ENCODE data around the gene KCNQ2. TPM values are rescaled to one million over a fixed set of nuclear protein-coding genes. Genes with fewer than 3 reads are reported as not detected.

Gene KCNQ2
- total RNA-seq, 1 donor from 2014 or later: 39.5 TPM

DNA sequence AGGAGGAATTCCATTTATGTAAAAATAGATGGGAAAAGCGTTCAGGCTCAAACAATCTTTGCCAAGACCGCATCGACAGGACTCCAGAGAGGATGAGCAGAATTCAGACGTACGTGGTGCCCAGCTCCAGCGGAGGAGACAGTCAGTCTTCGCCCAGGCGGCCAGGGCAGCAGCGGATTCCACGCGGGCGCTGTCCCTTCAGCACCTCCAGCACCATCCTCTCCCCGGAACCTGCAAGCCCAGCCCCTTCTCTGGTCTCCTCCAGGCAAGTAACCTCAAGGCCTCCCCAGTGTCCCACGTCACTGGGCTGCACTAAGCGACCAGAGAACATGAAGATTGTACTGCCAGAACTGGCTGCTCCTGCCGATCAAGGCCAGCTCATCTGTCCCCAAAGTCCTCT is 2.8 kb upstream of the KCNQ2 start:
- H3K9me3 Mint-ChIP-seq: no peaks in the 10 kb centered on the region
- peaks cover 29% of the 10 kb centered on the region for H3K27me3 Mint-ChIP-seq (ENCODE audit: insufficient read depth, low read depth)
- H3K4me1 Mint-ChIP-seq: peaks cover 19% of the 10 kb centered on the region
- peak; percentile 85 for DNase-seq (ENCODE audit: low spot score)
- H3K9me3 ChIP-seq (ENCODE audit: low read depth): no peaks in the 10 kb centered on the region
- H3K27ac Mint-ChIP-seq: peak overlapping the region; percentile 53
- no peak overlapping the region for H3K4me2 ChIP-seq
- no peak for TF ChIP-seq EZH2phosphoT487 (IDR thresholded peaks at IDR 0.05)
- no peak for TF ChIP-seq EZH2 (IDR thresholded peaks at IDR 0.05)
- TF ChIP-seq, protein P1, sequence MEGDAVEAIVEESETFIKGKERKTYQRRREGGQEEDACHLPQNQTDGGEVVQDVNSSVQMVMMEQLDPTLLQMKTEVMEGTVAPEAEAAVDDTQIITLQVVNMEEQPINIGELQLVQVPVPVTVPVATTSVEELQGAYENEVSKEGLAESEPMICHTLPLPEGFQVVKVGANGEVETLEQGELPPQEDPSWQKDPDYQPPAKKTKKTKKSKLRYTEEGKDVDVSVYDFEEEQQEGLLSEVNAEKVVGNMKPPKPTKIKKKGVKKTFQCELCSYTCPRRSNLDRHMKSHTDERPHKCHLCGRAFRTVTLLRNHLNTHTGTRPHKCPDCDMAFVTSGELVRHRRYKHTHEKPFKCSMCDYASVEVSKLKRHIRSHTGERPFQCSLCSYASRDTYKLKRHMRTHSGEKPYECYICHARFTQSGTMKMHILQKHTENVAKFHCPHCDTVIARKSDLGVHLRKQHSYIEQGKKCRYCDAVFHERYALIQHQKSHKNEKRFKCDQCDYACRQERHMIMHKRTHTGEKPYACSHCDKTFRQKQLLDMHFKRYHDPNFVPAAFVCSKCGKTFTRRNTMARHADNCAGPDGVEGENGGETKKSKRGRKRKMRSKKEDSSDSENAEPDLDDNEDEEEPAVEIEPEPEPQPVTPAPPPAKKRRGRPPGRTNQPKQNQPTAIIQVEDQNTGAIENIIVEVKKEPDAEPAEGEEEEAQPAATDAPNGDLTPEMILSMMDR (IDR thresholded peaks at IDR 0.05): no peak
- H3K4me3 Mint-ChIP-seq: no peak overlapping the region
- H4K20me1 ChIP-seq (ENCODE audit: low read depth): peaks cover 37% of the 10 kb centered on the region
- H3K4me3 ChIP-seq: no peak overlapping the region
- H3K36me3 Mint-ChIP-seq: no peaks in the 10 kb centered on the region
- H3K27me3 ChIP-seq: peaks cover 39% of the 10 kb centered on the region
- peaks cover 10% of the 10 kb centered on the region for H3K4me1 ChIP-seq
- H3K79me2 ChIP-seq (ENCODE audit: low read depth): peaks cover 20% of the 10 kb centered on the region
- H3F3A ChIP-seq (ENCODE audit: low read depth): peaks cover 13% of the 10 kb centered on the region
- H3K9ac ChIP-seq: no peak overlapping the region
- H3K36me3 ChIP-seq: no peaks in the 10 kb centered on the region
- no peak overlapping the region for H3K27ac ChIP-seq
- no peak overlapping the region for H2AFZ ChIP-seq (replicated peaks)

DNA sequence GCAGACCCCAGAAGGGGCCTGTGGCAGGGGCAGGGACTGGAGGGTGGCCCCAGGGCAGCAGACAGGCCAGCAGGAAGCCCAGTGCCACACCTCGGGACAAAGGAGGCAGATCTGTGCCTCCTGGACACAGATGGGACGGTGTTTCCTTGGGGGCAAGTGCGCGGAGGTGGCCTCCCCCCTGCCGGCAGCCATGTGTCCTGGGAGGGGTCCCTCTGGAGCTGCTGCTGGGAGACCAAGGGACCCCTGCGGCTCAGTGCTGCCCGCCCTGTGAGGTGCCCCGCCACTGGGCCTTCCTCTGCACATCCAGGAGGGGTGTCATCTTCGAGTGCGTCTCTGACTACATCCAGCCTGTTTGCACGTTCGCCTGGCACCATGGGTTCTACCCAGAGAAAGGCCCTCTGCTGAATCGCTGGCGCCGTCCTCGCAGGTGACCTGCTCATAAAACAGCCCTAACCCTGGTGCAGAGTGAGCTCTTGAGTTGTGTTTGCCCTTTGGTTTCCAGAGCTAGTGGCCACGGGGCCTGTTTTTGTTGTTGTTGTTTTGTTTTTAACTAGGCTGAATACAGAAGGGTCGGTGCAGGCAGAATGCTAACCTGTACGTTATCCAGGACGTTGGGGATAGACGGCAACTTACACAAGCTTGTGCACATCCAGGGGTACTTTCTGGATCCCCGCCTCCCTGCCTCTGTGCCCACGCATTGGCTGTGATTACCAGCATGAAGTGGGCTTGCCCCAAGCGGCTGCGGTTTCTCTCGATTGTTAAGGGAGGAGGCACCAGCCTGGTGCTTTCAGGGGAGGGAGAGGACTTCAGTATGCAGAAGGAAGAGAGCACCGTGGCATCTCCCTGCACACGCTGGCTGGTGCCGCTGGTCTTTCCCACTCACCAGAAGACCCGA is 1.3 kb upstream of the KCNQ2 start:
- H3K9me3 Mint-ChIP-seq: no peaks in the 10 kb centered on the region
- H3K4me3 ChIP-seq: no peak overlapping the region
- peaks cover 24% of the 10 kb centered on the region for H3K27me3 Mint-ChIP-seq (ENCODE audit: insufficient read depth, low read depth)
- H3K4me1 Mint-ChIP-seq: peaks cover 22% of the 10 kb centered on the region
- no peak overlapping the region for H2AFZ ChIP-seq (replicated peaks)
- DNase-seq (ENCODE audit: low spot score): no peak
- H3K27ac ChIP-seq: no peak overlapping the region
- no peak for TF ChIP-seq EZH2 (IDR thresholded peaks at IDR 0.05)
- TF ChIP-seq, protein P1 (IDR thresholded peaks at IDR 0.05): no peak
- no peak for TF ChIP-seq EZH2phosphoT487 (IDR thresholded peaks at IDR 0.05)
- H3K27ac Mint-ChIP-seq: no peak overlapping the region
- peaks cover 39% of the 10 kb centered on the region for H3K27me3 ChIP-seq
- H3K36me3 Mint-ChIP-seq: no peaks in the 10 kb centered on the region
- no peak overlapping the region for H3K9ac ChIP-seq
- H3K4me2 ChIP-seq: no peak overlapping the region
- H3K9me3 ChIP-seq (ENCODE audit: low read depth): no peaks in the 10 kb centered on the region
- H3F3A ChIP-seq (ENCODE audit: low read depth): peaks cover 13% of the 10 kb centered on the region
- no peaks in the 10 kb centered on the region for H3K36me3 ChIP-seq
- peak overlapping the region; percentile 63 for H3K4me3 Mint-ChIP-seq
- H3K4me1 ChIP-seq: peaks cover 10% of the 10 kb centered on the region
- H4K20me1 ChIP-seq (ENCODE audit: low read depth): peaks cover 51% of the 10 kb centered on the region
- peaks cover 34% of the 10 kb centered on the region for H3K79me2 ChIP-seq (ENCODE audit: low read depth)

DNA sequence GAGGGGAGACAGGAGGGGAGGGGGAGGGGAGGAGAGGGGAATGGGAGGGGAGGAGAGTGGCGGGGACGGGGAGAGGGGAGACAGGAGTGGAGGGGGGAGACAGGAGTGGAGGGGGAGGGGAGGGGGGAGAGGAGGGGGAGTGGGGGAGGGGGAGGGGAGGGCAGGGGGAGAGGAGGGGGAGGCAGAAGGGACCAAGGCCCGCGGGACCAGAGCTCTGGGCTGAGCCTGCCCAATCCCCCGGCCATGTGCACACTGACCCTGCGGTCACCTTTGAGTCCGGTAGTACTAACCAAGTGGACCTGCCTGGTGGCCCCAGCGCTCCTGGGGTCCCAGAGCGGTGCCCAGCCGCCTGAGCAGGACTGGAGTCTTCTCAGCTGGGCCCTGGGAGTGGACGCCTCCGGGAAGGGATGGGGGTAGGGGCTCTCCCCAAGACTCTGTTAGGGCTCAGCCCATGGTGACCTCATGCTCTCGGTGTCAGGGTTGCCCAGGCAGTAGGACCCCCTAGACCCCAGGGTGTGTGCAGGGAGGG is 471 bp upstream of the KCNQ2 start:
- H3K79me2 ChIP-seq (ENCODE audit: low read depth): peaks cover 43% of the 10 kb centered on the region
- no peak overlapping the region for H3K9ac ChIP-seq
- no peaks in the 10 kb centered on the region for H3K36me3 Mint-ChIP-seq
- no peaks in the 10 kb centered on the region for H3K9me3 ChIP-seq (ENCODE audit: low read depth)
- no peaks in the 10 kb centered on the region for H3K9me3 Mint-ChIP-seq
- peaks cover 39% of the 10 kb centered on the region for H3K27me3 ChIP-seq
- H4K20me1 ChIP-seq (ENCODE audit: low read depth): peaks cover 60% of the 10 kb centered on the region
- no peak for DNase-seq (ENCODE audit: low spot score)
- H3K4me2 ChIP-seq: no peak overlapping the region
- H3F3A ChIP-seq (ENCODE audit: low read depth): peaks cover 13% of the 10 kb centered on the region
- H3K4me1 ChIP-seq: peaks cover 10% of the 10 kb centered on the region
- no peak overlapping the region for H3K27ac ChIP-seq
- H3K4me3 ChIP-seq: no peak overlapping the region
- H2AFZ ChIP-seq (replicated peaks): no peak overlapping the region
- H3K36me3 ChIP-seq: no peaks in the 10 kb centered on the region
- H3K27me3 Mint-ChIP-seq (ENCODE audit: insufficient read depth, low read depth): peaks cover 20% of the 10 kb centered on the region
- peaks cover 26% of the 10 kb centered on the region for H3K4me1 Mint-ChIP-seq
- TF ChIP-seq EZH2 (IDR thresholded peaks at IDR 0.05) (no peak), EZH2phosphoT487 (IDR thresholded peaks at IDR 0.05) (no peak)
- TF ChIP-seq, protein P1 (IDR thresholded peaks at IDR 0.05): no peak
- peak overlapping the region; percentile 60 for H3K4me3 Mint-ChIP-seq
- no peak overlapping the region for H3K27ac Mint-ChIP-seq
